ENCODE data around the gene KCNA5.

GRCh38 chr12:5070090-5070489 lies 26.4 kb downstream of the KCNA5 start:
- no peak for TF ChIP-seq POLR2A (IDR thresholded peaks at IDR 0.05)
- no peak for TF ChIP-seq POLR2AphosphoS5 (IDR thresholded peaks at IDR 0.05)
- no peak for TF ChIP-seq EP300 (IDR thresholded peaks at IDR 0.05)
- no peak for TF ChIP-seq CTCF (IDR thresholded peaks at IDR 0.05)
